DMS53 (cell line): ENCODE measurements around the gene RABGAP1.
A peak's percentile ranks its signal among the peaks of the same experiment; 100 is the strongest.

Experiments
- DNase-seq: peaks from one replicate; lab custom pipeline; 2025; lab: John Stamatoyannopoulos, UW

RABGAP1 gene

DNA sequence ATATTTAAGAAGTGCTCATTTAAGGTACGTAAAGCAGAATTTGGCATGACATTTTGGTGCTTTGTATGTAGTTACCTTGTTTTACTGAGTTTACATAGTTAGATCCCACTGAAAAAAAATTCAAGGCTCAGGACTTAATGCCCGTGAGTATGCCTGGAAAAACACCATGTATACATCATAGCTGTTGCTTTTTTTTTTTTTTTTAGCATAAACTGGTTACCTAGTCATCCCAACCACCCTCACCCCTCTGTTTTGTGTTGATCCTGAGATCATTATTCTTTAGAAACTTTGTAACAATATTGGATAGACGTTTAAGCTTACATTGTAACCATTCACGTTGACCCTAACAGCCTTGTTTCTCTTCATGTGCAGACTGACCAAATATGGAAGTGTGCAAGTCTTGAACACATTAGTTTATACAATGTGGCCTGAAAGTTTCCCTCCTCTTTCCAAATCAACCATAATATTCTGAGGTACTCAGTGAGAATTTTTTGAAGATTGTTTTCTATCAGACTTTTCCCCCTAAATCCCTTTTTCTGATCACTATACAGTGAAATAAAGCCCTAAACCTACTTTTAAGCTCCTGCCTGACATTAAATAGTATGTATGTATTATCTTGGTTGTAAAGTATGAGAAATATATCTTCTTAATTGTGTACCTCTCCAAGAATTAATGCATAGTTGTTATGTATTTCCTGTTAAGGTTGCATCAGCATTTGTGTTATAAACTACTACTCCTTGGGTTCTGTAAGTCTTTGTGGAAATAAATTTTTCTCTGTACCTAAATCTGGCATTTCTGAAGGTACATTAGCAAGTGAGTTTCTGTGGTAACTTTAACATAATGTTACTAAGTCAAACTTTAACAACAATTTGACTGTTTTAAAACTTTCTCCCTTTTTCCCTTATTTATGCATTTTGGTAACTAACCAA, 4.4 kb downstream of the RABGAP1 start:
- DNase-seq, result no peak

DNA sequence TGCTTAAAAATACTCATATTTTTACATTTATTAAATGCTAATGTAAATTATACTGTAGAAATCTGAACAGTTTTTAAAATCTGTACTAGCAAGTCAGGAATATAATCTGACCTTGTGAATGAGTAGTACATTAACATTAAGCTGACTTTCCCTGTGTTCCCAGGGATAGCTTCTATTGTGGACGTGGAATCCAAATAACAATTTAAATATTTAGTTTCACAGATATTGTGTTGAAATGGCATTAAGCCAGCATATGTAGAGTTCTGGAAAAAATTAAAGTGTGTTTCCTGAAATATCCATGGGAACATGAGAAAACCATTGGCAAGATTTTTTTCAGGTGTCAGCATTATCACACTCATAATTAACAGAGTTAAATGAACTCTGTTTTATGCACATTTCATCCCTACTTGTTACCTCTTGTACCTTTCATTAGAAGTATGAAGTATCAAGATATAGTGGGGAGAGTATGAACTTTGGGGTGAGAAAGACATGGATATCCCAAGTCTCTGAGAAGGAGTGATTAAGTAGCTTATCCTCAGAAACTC, 5.7 kb downstream of the RABGAP1 start:
- no peak for DNase-seq

DNA sequence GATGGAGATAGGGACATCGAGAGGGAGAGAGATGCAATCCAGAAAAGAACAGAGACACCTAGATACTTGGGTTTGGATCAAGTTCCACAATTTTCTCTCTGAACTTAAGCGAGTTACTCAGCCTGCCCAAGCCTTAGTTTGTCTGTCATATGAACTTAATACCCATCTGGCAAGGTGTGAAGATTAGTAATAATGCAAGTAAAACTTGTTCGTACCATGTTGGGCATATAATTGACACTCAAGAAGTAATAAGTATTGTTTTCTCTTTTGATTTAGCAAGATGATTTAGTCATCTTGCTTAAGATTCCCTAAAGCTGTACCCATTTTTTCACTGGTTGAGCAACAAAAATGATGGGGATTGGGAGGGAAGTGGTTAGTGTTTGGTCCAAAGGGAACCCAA, 7.5 kb downstream of the RABGAP1 start:
- DNase-seq, result no peak

DNA sequence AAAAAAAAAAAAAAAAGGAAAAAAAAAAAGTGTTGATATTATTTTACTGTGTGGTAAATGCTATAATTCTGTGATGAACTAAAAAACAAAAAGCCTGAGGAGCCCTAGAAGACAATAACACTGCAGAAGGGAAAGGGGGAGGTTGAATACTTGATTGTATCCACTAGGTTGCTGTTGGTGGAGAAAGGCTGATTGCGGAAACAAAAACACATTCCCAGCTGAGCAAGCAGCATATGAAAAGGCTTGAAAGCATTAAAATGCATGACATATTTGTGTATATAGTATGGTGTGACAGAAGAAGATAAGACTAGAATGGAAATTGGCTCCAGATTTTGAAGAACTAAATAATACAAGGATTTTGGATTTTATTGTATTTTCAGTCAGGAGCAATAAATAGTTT, 8.9 kb downstream of the RABGAP1 start:
- DNase-seq, result no peak

DNA sequence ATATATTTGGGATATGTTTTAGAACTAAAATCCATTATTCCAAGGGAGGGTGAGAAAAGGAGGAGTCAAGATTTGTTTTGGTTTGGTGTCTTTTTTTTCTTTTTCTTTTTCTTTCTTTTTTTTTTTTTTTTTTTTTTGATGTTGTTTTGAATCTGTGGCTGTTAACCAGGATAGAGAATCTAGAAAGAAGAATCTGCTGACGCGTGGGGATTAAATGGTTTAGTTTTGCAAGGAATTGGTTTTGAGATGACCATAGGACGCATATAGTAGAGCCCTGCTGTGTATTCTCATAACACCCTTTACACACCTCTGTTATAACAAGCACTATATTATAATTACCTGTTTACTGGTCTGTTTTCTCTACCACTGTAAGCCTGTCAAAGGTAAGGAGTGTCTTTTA, 9.4 kb downstream of the RABGAP1 start:
- no peak for DNase-seq

DNA sequence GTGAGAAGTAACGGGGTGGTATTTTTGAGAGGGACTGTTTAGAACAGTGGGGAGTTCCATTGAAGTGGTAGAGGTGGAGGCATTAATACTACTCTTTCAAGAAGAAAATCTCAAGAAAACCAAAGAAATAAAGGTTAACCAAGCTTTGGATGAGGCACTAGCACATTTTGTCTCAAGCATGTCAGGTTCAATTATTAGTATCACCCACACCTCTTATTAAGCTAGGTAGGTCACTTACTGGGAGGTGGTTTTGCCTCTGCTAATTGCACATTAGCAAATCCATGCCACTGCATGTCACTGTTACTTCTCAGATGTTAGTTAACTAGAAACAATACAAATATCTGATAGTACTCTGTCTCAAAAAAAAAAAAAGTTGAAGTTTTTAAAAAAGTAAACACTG, 10.2 kb downstream of the RABGAP1 start:
- no peak for DNase-seq

DNA sequence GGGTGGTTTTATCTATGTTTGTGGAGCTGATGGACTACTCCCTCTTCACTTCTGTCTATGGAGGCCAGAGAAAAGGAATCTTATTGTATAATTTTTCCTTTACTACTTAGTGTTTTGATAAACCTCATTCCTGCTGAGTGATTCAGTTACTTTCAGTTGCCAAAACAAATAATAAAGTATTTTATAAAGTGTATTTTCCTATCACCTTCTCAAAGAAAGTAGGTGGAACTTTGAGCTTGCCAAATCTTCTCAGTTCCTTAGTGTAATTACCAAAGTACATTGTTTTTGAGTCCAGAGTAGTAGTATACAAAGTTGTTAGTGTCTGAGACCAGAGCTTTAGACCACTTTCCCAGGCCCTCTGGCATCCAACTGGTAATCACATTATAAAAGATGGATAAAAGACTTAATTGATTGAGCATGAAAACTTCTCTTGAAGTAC, 13.5 kb downstream of the RABGAP1 start:
- no peak for DNase-seq

DNA sequence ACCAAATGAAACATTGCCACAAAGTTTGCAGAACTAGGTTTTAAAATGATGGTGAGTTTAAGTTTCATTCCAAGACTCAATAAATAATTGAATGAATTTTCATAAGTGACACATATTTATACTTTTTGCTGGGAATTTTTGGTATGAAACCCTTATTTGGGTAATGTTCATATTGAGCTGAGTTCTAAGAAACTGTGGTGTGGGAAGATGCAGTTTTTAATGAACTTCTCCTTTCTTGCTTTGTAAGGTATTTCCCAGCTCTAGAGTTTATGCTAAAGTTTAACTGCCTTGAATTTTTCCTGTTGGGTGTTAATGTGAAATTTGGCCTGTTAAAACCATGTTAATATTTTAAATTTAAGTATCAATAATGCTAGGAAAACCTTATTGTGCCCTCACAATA, 15.1 kb downstream of the RABGAP1 start:
- DNase-seq, result no peak

DNA sequence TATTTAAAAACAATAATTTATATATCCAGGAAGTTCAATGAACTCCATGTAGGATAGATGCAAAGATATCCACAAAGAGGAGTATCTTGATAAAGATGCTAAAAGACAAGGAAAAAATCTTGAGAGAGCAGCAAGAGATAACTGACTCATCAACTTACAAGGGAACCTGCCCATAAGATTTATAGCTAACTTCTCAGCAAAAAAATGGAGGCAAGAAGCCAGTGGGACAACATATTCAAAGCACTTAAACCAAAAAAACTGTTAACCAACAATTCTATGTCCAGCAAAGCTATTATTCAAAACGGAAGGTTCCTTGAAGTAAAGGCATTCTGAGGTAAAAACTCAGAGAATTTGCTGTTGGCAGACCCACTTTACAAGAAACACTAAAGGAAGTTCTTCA, 20.3 kb downstream of the RABGAP1 start:
- DNase-seq, result no peak

DNA sequence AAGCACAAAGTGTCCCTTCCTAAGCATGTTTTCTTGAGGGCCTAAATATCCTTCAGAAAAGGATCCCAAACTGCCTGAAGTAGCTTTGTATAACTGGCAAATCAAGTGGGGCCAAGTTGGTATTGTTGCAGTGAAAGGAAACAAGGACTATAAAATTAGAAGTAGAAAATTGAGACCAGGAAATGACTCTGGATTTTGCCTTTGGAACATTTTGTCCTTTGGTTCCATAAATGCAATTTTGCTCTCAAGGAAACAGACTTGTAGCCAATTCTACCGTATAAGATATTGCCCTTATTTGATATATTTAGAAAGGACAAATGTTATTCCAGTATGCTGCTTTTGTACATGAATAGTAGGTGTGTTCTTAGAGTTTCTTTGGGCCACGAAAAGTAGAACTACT, 34.4 kb downstream of the RABGAP1 start:
- DNase-seq, result no peak

DNA sequence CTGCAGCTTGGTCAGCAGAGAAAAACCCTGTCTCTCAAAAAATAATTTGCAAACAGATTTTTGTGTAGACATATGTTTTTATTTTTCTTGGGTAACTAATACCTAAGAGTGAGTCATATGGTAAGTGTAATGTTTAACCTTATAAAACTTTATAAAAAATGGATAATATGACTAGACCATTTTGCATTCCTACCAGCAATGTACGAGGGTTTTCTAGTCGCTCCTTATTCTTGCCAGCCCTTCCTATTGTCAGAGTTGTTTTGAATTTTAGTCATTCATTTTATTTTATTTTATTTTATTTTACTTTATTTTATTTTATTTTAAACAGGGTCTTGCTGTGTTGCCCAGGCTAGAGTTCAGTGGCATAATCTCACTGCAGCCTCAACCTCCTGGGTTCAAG, 37.8 kb downstream of the RABGAP1 start:
- no peak for DNase-seq

DNA sequence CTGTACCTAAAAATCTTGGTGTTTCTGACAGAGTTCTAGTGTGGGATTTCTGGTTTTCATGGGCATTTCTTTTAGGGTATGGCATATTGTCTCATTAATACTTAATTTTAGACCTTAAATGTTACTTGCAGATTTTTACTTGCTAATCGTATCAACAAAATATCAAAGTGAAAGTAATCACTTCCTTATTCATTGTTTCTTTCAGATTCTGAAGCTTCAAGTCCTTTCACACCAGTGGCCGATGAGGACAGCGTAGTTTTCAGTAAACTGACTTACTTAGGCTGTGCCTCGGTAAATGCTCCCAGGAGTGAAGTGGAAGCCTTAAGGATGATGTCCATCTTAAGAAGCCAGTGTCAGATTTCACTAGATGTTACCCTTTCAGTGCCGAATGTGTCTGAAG, 45.2 kb downstream of the RABGAP1 start:
- no peak for DNase-seq

DNA sequence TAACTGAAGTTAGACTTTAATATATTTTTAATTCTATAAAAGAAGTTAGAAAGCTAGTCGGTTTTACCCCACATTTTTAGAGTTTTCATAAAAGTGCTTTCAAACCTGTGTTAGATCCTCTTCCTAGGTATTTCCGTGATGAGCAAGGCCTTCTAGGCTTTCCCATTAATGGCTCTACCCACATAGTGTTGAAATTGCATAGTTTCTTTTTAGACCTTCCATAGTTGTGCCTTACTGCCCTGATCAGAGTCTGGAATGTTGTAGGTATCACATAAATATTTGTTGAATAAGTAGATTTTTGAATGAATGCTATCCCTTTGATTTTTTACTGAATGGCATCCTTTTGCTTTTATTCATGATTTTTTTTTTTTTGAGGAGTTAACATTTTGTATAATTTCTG, 47.3 kb downstream of the RABGAP1 start:
- DNase-seq, result no peak

DNA sequence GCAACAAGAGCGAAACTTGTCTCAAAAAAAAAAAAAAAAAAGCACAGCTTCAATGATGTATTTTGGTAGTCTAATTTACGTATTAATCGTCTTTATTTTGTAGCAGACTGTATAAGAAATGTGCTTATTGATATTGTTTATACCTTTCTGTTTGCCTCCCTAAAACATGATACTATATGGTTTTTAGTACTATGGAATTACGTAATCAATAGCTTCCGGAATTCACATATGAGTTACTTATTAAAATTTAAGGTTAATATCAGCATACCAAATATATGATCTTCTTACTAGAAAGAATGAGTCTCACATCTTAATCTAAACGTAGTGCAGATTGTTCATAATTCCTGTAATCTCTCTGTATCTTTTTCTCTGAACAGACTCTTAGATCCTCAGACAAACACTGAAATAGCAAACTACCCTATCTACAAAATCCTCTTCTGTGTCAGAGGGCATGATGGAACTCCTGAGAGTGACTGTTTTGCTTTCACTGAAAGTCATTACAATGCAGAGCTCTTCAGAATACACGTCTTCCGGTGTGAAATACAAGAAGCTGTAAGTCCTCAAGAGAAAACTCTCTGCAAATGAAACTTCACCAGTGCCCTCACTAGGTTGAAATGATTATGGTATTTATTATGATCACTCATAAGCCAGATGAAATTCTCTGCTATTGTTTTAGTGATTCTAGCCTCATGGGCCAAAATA, 48.3 kb downstream of the RABGAP1 start:
- DNase-seq, result no peak

DNA sequence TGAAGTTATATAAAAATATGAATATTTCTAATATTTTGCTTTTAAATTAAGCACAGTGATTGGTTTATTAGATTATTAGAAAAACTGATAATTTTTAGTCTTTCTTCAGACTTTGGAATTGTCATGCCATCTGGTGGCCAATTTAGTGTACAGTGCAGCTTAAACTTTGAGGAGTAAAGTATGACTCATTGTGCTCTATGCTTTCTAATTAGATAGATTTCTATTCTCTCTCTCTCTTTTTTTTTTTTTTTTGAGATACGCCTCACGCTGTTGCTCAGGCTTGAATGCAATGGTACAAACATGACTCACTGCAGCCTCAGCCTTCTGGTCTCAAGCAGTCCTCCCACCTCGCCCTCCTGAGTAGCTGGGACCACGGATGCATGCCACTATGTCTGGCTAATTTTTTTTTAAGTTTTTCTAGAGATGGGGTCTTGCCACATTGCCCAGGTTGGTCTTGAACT, 50.6 kb downstream of the RABGAP1 start:
- peak; percentile 78 for DNase-seq

DNA sequence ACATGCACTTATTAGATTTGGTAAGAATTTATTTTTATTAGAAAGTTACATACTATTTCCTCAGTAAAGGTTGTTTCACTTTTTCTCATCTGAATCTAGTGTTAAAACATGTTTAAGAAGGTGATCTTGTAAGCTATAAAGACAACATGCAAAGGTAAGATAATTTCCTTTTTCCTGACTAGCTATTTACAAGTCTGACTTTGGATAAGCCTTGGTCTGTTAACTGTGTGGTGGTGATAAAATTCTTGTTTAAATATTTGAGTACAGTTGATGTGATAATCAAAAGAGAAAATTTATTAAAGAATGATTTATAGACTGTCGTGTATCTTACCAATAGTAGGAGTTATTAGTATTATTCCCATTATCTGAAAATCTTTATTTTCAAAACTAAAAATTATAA, 55.8 kb downstream of the RABGAP1 start:
- DNase-seq, result no peak

DNA sequence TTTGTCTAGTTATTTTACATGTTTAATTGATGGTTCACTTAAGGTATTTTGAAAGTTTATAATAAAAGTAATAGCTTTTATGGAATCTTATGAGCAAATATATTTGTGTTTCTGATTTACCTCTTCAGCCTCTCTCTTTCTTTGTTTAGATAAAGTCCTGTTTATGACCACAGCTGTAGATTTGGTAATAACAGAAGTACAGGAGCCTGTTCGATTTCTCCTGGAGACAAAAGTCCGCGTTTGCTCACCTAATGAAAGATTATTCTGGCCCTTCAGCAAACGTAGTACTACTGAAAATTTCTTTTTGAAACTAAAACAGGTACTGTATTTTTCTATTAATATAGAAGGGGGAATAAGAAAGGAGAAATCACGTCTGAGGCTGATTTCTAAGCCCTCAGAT, 57.6 kb downstream of the RABGAP1 start:
- DNase-seq, result no peak

DNA sequence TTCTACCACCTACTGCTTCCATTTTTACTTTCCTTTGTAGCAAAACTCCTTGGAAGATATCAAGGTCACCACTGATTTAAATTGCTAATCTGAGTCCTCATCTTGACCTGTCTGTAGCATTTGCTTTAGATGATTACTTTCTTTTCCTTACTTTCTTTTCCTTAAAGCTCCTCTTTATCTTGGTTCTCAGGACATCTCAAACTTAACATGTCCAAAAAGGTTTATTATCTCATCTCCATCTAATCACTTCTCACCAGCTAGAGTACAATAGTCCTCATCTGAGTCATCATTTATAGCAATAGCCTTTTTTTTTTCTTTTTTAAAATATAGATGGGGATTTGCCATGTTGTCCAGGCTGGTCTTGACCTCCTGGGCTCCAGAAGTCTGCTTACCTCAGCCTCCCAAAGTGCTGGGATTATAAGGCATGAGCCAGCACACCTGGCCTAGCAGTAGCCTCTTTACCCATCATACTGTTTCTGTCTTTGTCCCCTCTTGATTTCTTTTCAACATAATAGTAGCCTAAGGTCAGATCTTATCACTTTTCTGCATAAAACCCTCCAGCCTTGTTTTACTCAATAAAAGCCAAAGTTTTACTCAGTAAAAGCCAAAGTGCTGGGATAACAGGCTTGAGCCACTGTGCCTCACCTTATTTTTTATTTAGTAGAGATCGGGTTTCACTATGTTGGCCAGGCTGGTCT, 59.7 kb downstream of the RABGAP1 start:
- DNase-seq, result no peak

DNA sequence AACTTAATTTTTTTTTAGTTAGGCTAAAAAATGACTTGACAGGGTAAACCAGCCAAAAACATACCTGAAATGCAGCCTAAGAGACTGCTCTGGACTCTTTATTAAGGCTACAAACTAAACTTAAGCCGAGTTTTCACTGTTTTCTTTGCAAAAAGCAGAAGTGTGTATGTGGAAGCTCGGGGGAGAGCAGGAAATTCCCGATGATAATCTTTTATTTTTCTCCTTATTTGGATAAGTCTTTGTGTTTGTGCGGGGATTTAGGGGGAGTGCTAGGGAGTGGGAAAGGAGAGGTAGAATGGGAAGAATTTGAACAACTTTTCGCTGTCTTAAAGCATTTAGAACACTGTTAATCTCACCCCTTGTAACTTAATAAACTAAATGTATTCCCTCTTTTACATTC, 61.9 kb downstream of the RABGAP1 start:
- no peak for DNase-seq

DNA sequence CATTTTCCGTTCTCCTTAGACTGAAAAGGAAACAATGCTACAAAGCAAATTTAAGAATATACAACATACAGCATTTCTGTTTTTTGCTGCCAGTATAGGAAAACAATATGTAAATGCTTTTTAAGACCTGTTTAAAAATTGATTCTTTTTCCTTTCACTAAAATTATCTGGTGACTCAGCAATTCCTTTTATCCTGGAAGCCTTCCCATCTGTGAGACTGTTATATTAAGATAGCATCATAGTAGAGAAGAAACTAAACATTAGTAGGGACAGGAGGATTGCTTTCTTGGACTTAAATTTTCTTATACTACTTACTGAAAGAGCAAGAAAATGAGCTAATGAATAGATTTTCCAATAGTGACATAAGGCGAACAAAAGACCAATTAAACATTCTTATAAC, 62.6 kb downstream of the RABGAP1 start:
- no peak for DNase-seq

DNA sequence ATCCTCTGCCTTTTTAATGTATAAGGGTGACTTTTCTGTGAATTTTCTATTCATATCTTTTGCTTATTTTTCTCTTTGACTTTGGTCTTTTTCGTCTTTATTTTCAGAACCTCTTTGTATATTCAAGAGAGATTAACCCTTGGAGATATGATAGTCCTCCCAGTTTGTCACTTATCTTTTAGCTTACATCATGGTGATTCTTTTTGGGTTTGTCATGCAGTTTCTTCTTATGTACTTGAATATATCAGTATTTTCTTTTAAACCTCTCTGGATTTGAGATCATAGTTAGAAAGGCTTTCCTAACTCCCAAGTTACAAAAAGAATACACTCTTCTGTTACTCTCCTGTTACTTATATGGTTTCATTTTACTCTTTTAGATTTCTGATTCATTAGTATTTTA, 65.1 kb downstream of the RABGAP1 start:
- DNase-seq, result no peak

DNA sequence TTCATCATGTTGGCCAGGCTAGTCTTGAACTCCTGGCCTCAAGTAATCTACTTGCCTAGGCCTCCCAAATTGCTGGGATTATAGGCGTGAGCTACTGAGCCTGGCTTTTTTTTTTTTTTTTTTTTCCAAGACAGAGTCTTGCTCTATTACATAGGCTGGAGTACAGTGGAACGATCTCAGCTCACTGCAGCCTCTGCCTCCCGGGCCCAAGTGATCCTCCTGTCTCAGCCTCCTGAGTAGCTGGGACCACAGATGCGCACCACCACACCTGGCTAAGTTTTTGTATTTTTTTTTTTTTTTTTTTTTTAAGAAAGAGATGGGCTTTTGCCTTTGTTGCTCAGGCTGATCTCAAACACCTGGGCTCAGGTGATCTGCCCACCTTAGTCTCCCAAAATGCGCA, 66.4 kb downstream of the RABGAP1 start:
- no peak for DNase-seq
